ENCODE results near the gene ASMT. TPM values are rescaled to one million over a fixed set of nuclear protein-coding genes. Genes with fewer than 3 reads are reported as not detected.
"Not testable (repeated sequence)": the region's sequence is repeated elsewhere in the genome, so short reads cannot be mapped to it uniquely, and the experiment has no call there.

ASMT gene, protein sequence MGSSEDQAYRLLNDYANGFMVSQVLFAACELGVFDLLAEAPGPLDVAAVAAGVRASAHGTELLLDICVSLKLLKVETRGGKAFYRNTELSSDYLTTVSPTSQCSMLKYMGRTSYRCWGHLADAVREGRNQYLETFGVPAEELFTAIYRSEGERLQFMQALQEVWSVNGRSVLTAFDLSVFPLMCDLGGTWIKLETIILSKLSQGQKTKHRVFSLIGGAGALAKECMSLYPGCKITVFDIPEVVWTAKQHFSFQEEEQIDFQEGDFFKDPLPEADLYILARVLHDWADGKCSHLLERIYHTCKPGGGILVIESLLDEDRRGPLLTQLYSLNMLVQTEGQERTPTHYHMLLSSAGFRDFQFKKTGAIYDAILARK
- total RNA-seq = under 1 TPM in 1 of 4 donors, not detected in 3; 0.99 TPM
- under 1 TPM in 1 of 3 donors, not detected in 2; 0.14 TPM for polyA plus RNA-seq
- long read RNA-seq, donor 1 = 0 reads
- long read RNA-seq, donor 2 = 0 reads

DNA sequence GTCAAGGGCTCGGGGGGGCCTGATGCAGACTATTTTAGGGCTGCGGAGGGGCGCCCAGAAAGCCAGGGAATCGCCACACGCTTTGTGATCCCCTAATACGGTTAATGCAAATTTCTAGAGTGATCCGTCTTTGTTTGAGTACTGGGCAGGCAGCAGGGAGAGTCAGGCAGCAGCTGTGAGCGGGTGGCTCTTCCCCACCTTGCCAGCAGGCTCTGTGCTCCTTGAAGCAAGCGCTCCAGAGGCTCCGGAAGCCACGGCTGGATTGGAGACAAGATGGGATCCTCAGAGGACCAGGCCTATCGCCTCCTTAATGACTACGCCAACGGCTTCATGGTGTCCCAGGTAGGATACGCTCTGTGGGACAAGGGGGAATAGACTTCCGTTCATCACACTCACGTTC is at the start of gene ASMT:
Gene ASMT (plus strand): TSS at position 133 of the 400 bp plus-strand sequence. CDS start 141 bp downstream, at position 274.
- no peak for ATAC-seq
- H3K4me3 ChIP-seq = no peak within 1 kb of the TSS
- H3K36me3 ChIP-seq (ENCODE audit: insufficient read depth in 1 of 2, low read depth in 1 of 2) = no peaks in the 10 kb centered on the region
- no peaks in the 10 kb centered on the region for H3K4me1 ChIP-seq
- no peak for DNase-seq
- TF ChIP-seq, protein P1, sequence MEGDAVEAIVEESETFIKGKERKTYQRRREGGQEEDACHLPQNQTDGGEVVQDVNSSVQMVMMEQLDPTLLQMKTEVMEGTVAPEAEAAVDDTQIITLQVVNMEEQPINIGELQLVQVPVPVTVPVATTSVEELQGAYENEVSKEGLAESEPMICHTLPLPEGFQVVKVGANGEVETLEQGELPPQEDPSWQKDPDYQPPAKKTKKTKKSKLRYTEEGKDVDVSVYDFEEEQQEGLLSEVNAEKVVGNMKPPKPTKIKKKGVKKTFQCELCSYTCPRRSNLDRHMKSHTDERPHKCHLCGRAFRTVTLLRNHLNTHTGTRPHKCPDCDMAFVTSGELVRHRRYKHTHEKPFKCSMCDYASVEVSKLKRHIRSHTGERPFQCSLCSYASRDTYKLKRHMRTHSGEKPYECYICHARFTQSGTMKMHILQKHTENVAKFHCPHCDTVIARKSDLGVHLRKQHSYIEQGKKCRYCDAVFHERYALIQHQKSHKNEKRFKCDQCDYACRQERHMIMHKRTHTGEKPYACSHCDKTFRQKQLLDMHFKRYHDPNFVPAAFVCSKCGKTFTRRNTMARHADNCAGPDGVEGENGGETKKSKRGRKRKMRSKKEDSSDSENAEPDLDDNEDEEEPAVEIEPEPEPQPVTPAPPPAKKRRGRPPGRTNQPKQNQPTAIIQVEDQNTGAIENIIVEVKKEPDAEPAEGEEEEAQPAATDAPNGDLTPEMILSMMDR (IDR thresholded peaks at IDR 0.05) = no peak
- no peak within 1 kb of the TSS for H3K27ac ChIP-seq
- intact Hi-C loops (cut with DNase I) = no loop called here
- H3K9me3 ChIP-seq = no peaks in the 10 kb centered on the region
- H3K27me3 ChIP-seq (ENCODE audit: insufficient read depth in 3 of 3, low read length in 2 of 3) = no peaks in the 10 kb centered on the region
- WGBS, 3 donors = 72 to 75% (median 72%) methylated on average over 17 of the region's 17 CpGs

DNA sequence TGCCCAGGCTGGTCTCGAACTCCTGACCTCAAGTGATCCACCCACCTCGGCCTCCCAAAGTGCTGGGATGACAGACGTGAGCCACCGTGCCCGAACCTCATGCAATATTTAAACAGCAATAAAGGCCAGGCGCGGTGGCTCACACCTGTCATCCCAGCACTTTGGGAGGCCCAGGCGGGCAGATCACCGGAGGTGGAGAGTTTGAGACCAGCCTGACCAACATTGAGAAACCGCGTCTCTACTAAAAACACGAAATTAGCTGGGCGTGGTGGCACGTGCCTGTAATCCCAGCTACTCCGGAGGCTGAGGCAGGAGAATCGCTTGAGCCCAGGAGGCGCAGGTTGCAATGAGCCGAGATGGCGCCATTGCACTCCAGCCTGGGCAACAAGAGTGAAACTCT is 40.7 kb upstream of the ASMT start:
- not testable (repeated sequence) for DNase-seq; H3K27me3 ChIP-seq (ENCODE audit: insufficient read depth in 3 of 3, low read length in 2 of 3); H3K4me3 ChIP-seq; H3K4me1 ChIP-seq; ATAC-seq; H3K27ac ChIP-seq; H3K9me3 ChIP-seq; H3K36me3 ChIP-seq (ENCODE audit: insufficient read depth in 1 of 2, low read depth in 1 of 2)
- WGBS, 3 donors = 91 to 93% (median 93%) methylated on average over 19 of the region's 19 CpGs
- intact Hi-C loops (cut with DNase I) = loop anchor here in 1 of 2 donors (10.0 kb wide), 1 partner anchor 109 kb away; no protein-coding TSS in a partner anchor

DNA sequence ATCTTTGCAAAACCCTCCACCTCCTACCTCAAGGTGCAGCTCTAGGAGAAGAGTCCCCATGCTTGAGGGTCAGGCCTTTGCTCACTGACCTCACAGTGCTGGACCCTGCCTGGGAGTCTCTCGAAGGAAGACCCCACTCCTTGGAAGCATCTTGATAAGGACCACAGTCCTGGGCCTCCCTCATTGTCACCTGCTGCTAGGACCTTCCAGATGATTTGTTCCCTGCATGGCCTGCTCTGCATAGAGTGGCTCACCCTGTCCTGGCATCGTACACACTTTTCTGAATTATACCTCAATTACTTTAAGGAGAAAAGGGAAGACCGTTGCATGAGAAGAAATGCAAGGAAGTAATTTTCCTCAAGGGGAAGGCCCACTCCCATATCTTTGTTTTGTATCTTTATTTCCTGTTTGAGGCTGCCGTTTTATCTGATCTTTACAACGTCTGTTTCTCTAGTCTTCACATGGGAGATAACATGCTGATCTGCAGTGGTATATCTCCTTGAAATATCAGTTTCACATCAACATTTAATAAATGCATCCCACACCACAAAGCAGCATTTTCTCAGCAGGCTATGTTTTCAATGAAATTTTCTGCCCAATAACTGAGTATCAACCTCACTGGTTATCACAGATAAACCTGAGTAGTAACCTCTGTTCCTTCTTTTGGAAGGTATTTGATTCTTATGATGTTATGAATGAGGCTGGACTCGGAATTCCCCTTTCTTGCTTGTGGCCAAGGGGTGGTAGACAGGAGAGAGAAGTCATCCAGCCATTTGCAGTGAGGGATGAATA is 38.5 kb upstream of the ASMT start:
- Histone ChIP-seq H3K4me1 (no peaks in the 10 kb centered on the region), H3K36me3 (ENCODE audit: insufficient read depth in 1 of 2, low read depth in 1 of 2) (no peaks in the 10 kb centered on the region), H3K27me3 (ENCODE audit: insufficient read depth in 3 of 3, low read length in 2 of 3) (no peaks in the 10 kb centered on the region), H3K27ac (no peak overlapping the region), H3K4me3 (no peak overlapping the region), H3K9me3 (no peaks in the 10 kb centered on the region)
- intact Hi-C loops (cut with DNase I) = loop anchor here in 1 of 2 donors (10.0 kb wide), 1 partner anchor 112 kb away; no protein-coding TSS in a partner anchor
- DNase-seq (no peak), ATAC-seq (no peak)
- TF ChIP-seq, protein P1 (IDR thresholded peaks at IDR 0.05) = no peak
- WGBS, 3 donors = 65 to 68% (median 67%) methylated on average over 6 of the region's 6 CpGs

DNA sequence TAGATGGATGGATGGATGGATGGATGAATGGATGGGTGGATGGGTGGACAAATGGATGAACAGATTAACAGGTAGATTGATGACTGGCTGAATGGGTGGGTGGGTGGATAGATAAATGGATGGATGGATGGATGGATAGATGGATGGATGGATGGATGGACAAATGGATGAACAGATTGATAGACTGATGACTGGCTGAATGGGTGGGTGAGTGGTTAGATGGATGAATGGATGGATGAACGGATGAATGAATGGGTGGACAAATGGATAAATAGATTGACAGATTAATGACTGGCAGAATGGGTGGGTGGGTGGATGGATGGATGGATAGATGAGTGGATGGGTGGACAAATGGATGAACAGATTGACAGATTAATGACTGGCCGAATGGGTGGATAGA is 37.0 kb upstream of the ASMT start:
- no peak for DNase-seq
- WGBS, 3 donors = 40 to 51% (median 48%) methylated on average over 2 of the region's 2 CpGs
- H3K36me3 ChIP-seq (ENCODE audit: insufficient read depth in 1 of 2, low read depth in 1 of 2) = no peaks in the 10 kb centered on the region
- H3K4me3 ChIP-seq = no peak overlapping the region
- TF ChIP-seq, protein P1 (IDR thresholded peaks at IDR 0.05) = no peak
- no peak for ATAC-seq
- no peaks in the 10 kb centered on the region for H3K4me1 ChIP-seq
- no peak overlapping the region for H3K27ac ChIP-seq
- intact Hi-C loops (cut with DNase I) = loop anchor here in 1 of 2 donors (10.0 kb wide), 1 partner anchor 113 kb away; no protein-coding TSS in a partner anchor
- no peaks in the 10 kb centered on the region for H3K27me3 ChIP-seq (ENCODE audit: insufficient read depth in 3 of 3, low read length in 2 of 3)
- no peaks in the 10 kb centered on the region for H3K9me3 ChIP-seq

Measured in psoas muscle (tissue), 8 donors.